Fibroblast of pulmonary artery (primary cell): Measurements from ENCODE around the gene CALR3.
A peak's percentile ranks its signal among the peaks of the same experiment; 100 is the strongest.

ENCODE experiments used
- DNase-seq: peaks from one replicate; pipeline ENCODE4 v3.0.0-alpha.2; 2010; ENCODE audit warnings: low read depth
- H3K4me3 ChIP-seq: replicated peaks from 2 replicates; pipeline ENCODE4 v1.5.1; 2011; ENCODE audit warnings: low read depth, mild to moderate bottlenecking, control low read depth, low read length, moderate library complexity
- CTCF ChIP-seq: IDR thresholded peaks from 2 replicates; pipeline ENCODE4 v1.5.1; 2011; ENCODE audit warnings: mild to moderate bottlenecking, control low read depth, low read length, inconsistent platforms; ENCODE audit errors: missing control alignments

CALR3 gene

GRCh38 chr19:16530540-16531379, 34.8 kb upstream of the CALR3 start:
- TF ChIP-seq CTCF = no peak
- no peak for DNase-seq
- no peak overlapping the region for H3K4me3 ChIP-seq

DNA sequence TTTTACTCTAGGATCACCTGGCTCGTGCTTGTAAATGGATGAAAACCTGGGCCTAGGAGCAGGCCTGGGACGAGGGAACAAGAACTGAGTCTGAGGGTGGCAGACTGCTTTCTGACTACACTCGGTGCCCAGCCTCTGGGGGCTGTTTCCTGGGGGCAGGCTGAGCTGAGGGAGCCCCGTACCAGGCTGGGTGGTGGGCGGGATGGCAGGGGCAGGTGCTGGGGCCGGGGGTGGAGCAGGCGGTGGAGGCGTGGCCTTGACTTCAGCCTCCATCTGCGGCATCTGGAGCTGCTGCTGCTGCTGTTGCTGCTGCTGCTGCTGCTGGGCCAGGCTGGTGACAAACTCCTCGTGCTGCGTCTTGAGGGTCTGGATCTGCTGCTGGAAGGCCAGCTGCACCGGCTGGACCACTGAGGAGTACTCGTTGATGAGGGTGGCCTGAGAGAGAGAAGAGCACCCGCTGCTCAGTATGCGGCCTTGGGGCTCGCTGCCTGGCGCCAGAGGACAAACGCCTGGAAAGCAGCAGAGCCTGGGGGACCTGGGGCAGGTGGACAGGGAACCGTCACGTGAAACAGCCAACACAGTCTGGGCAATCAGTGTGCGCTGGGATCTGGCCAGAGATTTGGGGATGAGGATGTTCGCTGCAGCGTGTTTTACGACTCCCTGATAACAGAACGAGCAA, 33.6 kb upstream of the CALR3 start:
- DNase-seq = no peak
- no peak for TF ChIP-seq CTCF

DNA sequence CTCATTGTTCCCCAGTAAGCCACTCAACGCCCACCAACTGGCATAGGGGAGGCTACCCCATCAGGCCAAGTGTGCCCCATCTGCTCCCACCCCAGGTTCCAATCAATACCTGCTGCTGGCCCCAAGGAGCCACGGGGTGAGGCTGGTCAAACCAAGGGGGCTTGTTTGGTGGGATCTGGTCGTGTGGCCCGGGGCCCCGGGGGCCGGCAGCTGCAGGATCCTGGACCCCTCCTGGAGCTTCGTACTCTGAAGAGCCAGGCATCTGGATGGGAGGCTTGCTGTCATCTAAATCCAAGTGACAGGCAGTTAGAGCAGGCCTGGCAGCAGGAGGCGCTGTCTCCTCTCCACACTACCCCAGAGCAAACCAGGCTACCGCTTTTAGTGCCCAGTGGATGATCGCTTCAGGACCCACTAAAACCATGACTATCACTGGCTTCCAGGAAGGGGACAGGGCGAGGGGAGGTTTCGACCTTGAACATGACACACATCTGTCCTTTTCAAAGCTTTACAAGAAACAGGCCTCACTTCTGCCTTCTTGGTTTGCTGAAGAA, 32.1 kb upstream of the CALR3 start:
- DNase-seq = peak; percentile 27
- H3K4me3 ChIP-seq = no peak overlapping the region
- TF ChIP-seq CTCF = peak; percentile 44

More for the DNA sequence above, 33.6 kb upstream of the CALR3 start:
- no peak overlapping the region for H3K4me3 ChIP-seq

DNA sequence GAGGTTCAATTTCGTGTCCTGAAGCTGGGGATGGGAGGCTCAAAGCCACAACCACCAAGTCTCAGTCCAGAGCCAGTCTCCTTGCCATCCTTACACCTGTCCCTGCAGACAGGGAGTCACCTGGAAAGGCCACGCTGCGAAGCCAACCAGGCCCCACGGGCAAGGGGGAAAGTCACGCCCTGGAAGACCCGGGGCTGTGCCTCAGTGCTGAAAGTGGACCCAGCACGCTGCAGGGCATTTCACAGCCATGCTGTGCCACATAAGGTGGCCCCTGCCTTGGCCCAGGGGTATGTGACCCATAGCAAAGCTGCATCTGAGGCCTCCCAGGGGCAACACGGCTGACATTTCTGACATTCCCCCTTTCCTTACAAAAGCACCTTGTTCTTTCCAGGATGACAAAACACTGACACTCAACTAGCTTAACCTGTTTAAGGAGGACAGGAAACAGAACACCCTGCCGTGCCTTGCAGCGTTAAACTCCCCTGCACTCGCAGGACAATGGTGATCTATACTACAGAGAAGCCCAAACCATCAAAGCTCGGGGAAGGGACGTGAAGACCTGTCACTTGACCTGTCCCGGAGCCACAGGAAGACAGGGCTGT, 31.5 kb upstream of the CALR3 start:
- DNase-seq = no peak
- no peak overlapping the region for H3K4me3 ChIP-seq
- no peak for TF ChIP-seq CTCF

GRCh38 chr19:16525751-16526481, 29.9 kb upstream of the CALR3 start:
- H3K4me3 ChIP-seq = no peak overlapping the region
- no peak for DNase-seq

More at GRCh38 chr19:16525751-16526481, 29.9 kb upstream of the CALR3 start:
- no peak for TF ChIP-seq CTCF
